ENCODE results near the gene LAT. TPM values are rescaled to one million over a fixed set of nuclear protein-coding genes. Genes with fewer than 3 reads are reported as not detected.

LAT gene, protein sequence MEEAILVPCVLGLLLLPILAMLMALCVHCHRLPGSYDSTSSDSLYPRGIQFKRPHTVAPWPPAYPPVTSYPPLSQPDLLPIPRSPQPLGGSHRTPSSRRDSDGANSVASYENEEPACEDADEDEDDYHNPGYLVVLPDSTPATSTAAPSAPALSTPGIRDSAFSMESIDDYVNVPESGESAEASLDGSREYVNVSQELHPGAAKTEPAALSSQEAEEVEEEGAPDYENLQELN
- polyA plus RNA-seq (2011; rRNA removed): 3.1 and 6.3 TPM in 2 replicates
- polyA minus RNA-seq (2011; rRNA and poly(A)+ RNA removed): 0.28 and 3.0 TPM in 2 replicates

DNA sequence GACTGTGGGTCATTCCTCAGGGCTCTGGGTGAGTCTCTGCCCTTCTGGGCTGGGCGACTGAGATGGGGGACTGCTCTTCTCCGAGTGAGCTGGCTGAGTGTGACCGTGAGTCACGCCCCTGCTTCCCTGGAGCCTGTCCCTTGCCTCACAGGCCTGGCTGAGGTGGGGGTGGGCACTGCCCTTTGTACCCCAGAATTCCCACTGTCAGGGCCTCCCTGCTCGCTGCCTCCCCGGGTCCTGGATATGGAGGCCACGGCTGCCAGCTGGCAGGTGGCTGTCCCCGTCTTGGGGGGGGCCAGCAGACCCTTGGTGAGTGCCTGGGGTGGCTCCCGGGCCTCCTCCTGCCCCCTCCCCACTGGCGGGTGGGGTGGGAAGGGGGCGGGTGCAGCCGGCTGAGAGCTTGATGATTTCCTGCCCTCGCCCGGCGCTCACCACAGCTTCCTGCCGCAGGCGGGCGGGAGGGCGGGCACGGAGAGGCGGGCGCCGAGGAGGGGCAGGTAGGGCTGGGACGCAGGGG, at the start of gene LAT:
Gene LAT, plus strand, starts transcription at position 434 of the 517 bp plus-strand sequence. CDS start 366 bp downstream, outside the sequence.
- ChIA-PET POLR2A (no interaction called here), CTCF (no interaction called here)
- H3K4me3 ChIP-seq (ENCODE audit: low read depth, low read length): no peak within 1 kb of the TSS
- H3K27me3 ChIP-seq (ENCODE audit: control insufficient read depth, insufficient read depth, low read length): no peaks in the 10 kb centered on the region
- DNase-seq (ENCODE audit: low read depth): no peak
- TF ChIP-seq, protein P1, sequence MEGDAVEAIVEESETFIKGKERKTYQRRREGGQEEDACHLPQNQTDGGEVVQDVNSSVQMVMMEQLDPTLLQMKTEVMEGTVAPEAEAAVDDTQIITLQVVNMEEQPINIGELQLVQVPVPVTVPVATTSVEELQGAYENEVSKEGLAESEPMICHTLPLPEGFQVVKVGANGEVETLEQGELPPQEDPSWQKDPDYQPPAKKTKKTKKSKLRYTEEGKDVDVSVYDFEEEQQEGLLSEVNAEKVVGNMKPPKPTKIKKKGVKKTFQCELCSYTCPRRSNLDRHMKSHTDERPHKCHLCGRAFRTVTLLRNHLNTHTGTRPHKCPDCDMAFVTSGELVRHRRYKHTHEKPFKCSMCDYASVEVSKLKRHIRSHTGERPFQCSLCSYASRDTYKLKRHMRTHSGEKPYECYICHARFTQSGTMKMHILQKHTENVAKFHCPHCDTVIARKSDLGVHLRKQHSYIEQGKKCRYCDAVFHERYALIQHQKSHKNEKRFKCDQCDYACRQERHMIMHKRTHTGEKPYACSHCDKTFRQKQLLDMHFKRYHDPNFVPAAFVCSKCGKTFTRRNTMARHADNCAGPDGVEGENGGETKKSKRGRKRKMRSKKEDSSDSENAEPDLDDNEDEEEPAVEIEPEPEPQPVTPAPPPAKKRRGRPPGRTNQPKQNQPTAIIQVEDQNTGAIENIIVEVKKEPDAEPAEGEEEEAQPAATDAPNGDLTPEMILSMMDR (IDR thresholded peaks at IDR 0.05; ENCODE audit: insufficient read depth, low read depth, low read length): no peak
- H3K36me3 ChIP-seq (ENCODE audit: control insufficient read depth, insufficient read depth, low read length): peaks cover 44% of the 10 kb centered on the region

DNA sequence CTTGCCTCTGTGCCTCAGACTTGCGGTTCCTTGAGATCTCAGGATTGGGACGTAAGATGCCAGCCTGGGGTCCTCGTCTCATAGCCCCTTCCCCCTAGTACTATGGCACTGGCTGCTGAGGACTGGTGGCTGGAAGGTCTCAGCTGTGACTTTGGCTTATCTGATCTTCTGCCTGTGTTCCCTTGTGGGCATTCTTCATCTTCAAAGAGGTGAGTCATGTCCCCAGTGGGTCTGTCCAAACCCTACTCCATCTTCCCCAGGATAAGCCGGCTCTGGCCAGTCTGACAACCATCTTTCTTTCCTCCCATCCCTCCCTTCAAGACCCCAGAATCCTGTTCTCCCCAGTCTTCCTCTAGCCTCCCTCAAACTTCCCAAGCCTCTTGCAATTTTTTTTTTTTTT, 49.5 kb upstream of the LAT start:
- TF ChIP-seq, protein P1 (IDR thresholded peaks at IDR 0.05; ENCODE audit: insufficient read depth, low read depth, low read length): no peak
- Histone ChIP-seq H3K27me3 (ENCODE audit: control insufficient read depth, insufficient read depth, low read length) (no peaks in the 10 kb centered on the region), H3K4me3 (ENCODE audit: low read depth, low read length) (no peak overlapping the region), H3K36me3 (ENCODE audit: control insufficient read depth, insufficient read depth, low read length) (no peaks in the 10 kb centered on the region)
- POLR2A ChIA-PET: no interaction called here
- CTCF ChIA-PET: interaction anchor here (1.0 to 3.4 kb wide), 2 partner anchors 10 to 61 kb away, joined by 3 to 17 read pairs; no protein-coding TSS in a partner anchor
- DNase-seq (ENCODE audit: low read depth): no peak

DNA sequence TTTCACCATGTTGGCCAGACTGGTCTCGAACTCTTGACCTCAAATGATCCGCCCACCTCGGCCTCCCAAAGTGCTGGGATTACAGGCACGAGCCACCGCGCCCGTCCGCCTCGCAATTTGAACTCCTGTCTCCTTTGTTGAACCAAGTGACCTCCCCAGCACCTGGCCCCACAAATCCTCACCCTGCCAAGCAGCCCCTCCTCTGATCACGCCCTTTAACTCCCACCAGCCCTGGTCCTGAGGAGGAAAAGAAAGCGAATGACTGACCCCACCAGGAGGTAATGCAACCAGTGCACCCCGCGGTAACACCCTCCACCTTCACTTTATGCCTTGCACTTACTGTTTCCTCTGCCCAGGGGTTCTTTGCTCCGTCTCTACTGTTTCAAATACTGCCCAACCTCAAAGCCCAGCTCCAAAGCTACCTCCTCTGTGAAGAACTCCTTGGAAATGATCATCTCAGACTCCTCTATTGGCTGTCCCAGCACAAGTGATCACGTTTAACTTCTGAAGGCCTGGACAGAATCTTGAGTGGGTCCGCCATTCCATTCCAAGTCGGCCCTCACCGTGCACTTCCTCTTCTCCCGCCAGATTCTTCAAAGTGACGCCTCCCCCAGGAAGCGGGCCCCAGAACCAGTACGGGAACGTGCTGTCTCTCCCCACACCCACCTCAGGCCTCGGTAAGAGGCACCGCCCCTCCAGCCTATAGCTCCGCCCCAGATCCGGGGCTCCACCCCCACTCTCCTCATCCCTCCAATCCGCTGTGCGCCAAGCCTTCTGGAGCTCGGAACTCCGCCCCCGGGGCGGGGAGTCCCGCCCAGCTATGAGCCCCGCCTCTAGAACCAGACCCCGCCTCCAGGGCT, 48.7 kb upstream of the LAT start:
- Histone ChIP-seq H3K27me3 (ENCODE audit: control insufficient read depth, insufficient read depth, low read length) (no peaks in the 10 kb centered on the region), H3K4me3 (ENCODE audit: low read depth, low read length) (no peak overlapping the region), H3K36me3 (ENCODE audit: control insufficient read depth, insufficient read depth, low read length) (no peaks in the 10 kb centered on the region)
- ChIA-PET POLR2A (no interaction called here), CTCF (interaction anchor here (3.4 kb wide), 1 partner anchor 9 kb away, joined by 17 read pairs; no protein-coding TSS in a partner anchor)
- peak; percentile 28 for DNase-seq (ENCODE audit: low read depth)
- TF ChIP-seq, protein P1 (IDR thresholded peaks at IDR 0.05; ENCODE audit: insufficient read depth, low read depth, low read length): no peak

DNA sequence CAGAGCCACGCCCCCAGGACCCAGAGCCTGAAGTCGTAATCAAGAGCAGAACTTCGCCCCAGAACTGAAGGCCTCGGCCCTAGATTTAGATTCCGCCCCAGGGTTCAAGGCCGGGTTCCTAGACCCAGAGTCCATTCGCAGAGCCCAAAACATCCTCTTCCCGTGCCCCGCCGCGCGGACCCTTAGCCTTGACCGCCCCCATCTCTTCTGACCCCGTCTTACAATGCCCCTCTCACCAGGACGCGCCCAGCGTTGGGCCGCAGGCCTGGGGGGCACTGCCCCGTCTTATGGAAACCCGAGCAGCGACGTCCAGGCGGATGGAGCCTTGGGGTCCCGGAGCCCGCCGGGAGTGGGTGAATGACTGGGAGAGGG, 48.1 kb upstream of the LAT start:
- TF ChIP-seq, protein P1 (IDR thresholded peaks at IDR 0.05; ENCODE audit: insufficient read depth, low read depth, low read length): no peak
- Histone ChIP-seq H3K27me3 (ENCODE audit: control insufficient read depth, insufficient read depth, low read length) (no peaks in the 10 kb centered on the region), H3K4me3 (ENCODE audit: low read depth, low read length) (no peak overlapping the region), H3K36me3 (ENCODE audit: control insufficient read depth, insufficient read depth, low read length) (no peaks in the 10 kb centered on the region)
- no peak for DNase-seq (ENCODE audit: low read depth)
- ChIA-PET POLR2A (no interaction called here), CTCF (interaction anchor here (3.4 kb wide), 1 partner anchor 8 kb away, joined by 17 read pairs; no protein-coding TSS in a partner anchor)
